ENCODE results near the gene SLC25A21.
"Not testable (repeated sequence)": the region's sequence is repeated elsewhere in the genome, so short reads cannot be mapped to it uniquely, and the experiment has no call there.

Gene SLC25A21

GRCh38 chr14:37172024-37172869, at the start of gene SLC25A21:
Gene SLC25A21 (minus strand): TSS chr14:37172606.
- no peak for DNase-seq (ENCODE audit: low read depth)

GRCh38 chr14:37221073-37221472, 48.7 kb upstream of the SLC25A21 start:
- no peak for DNase-seq (ENCODE audit: low read depth)

DNA sequence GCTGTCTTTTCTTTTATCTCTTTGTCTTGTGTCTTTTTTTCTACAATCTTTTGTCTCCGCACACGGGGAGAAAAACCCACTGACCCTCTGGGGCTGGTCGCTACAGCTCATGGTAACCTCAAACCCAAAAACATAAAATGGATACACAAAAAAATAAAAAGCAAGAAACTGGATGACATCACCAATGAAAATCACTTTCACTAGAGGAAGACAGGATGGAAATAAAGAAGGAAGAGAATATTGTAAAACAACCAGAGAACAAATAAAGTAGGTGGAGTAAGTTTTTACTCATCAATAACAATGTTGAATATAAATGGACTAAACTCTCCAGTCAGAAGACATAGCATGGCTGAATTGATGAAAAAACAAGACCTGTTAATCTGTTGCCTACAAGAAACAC, 42.9 kb upstream of the SLC25A21 start:
- DNase-seq (ENCODE audit: low read depth), result no peak

- no peak for DNase-seq (ENCODE audit: low read depth)
Observed at GRCh38 chr14:37213016-37213415, 40.6 kb upstream of the SLC25A21 start.

GRCh38 chr14:37210448-37210847, 38.0 kb upstream of the SLC25A21 start:
- DNase-seq (ENCODE audit: low read depth), result no peak

DNA sequence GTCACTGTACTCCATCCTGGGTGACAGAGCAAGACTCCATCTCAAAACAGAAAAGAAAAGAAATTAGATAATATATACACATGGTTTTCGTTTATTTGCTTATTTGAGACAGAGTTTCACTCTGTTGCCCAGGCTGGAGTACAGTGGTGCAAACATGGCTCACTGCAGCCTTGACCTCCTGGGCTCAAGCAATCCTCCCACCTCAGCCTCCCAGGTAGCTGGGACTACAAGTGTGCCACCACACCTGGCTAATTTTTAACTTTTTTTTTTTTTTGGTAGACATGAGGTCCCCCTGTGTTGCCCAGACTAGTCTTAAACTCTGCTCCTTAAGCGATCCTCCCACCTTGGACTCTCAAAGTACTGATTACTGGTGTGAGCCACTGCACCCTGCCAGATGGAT, 37.2 kb upstream of the SLC25A21 start:
- DNase-seq (ENCODE audit: low read depth), result not testable (repeated sequence)

GRCh38 chr14:37205623-37206605, 33.5 kb upstream of the SLC25A21 start:
- DNase-seq (ENCODE audit: low read depth), result not testable (repeated sequence)

DNA sequence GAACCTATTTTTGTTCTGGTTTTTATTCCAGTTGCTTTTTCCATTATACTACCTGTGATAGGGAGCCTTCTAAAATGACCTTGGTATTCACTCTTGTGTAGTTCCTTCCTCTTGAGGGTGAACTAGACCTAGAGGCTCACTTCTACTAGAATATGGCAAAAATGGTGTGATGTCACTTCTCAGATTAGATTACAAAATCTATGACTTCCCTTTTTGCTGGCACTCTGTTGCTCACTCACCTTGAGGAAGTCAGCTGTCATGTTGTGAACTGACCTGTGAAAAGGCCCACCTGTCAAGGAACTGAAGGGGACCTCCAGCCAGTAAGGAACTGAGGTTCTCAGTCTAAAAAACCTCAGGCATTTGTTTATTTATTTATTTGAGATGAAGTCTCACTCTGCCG, 31.0 kb upstream of the SLC25A21 start:
- no peak for DNase-seq (ENCODE audit: low read depth)

- no peak for DNase-seq (ENCODE audit: low read depth)
Observed at GRCh38 chr14:37202812-37203211, 30.4 kb upstream of the SLC25A21 start.

- no peak for DNase-seq (ENCODE audit: low read depth)
Observed at GRCh38 chr14:37202265-37202664, 29.9 kb upstream of the SLC25A21 start.

- DNase-seq (ENCODE audit: low read depth), result no peak
Observed at GRCh38 chr14:37201724-37202123, 29.3 kb upstream of the SLC25A21 start.

DNA sequence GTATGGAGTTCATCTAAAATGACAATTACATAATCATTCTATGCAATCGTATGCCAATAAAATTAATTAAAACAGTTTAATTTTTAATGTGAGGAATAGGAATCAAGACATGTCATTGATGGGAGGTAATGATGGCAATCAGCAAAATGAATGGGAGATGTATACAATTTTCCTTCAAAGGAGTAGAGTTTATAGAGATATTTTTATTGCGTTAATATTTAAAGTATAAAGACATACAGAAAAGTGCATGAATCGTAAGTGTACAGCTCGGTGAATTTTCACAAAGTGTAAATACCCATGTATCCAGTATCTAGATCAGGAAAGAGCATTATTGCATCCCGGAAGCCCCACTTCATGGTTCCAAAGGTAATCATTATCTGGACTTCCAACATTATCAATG, 26.5 kb upstream of the SLC25A21 start:
- DNase-seq (ENCODE audit: low read depth), result no peak

- DNase-seq (ENCODE audit: low read depth), result no peak
Observed at GRCh38 chr14:37198273-37198598, 25.8 kb upstream of the SLC25A21 start.

- DNase-seq (ENCODE audit: low read depth), result no peak
Observed at GRCh38 chr14:37197421-37198272, 25.2 kb upstream of the SLC25A21 start, which contains the start of gene MIPOL1. Gene MIPOL1 (plus strand): TSS chr14:37197937. CDS start chr14:37247889, 49,952 bp downstream.

DNA sequence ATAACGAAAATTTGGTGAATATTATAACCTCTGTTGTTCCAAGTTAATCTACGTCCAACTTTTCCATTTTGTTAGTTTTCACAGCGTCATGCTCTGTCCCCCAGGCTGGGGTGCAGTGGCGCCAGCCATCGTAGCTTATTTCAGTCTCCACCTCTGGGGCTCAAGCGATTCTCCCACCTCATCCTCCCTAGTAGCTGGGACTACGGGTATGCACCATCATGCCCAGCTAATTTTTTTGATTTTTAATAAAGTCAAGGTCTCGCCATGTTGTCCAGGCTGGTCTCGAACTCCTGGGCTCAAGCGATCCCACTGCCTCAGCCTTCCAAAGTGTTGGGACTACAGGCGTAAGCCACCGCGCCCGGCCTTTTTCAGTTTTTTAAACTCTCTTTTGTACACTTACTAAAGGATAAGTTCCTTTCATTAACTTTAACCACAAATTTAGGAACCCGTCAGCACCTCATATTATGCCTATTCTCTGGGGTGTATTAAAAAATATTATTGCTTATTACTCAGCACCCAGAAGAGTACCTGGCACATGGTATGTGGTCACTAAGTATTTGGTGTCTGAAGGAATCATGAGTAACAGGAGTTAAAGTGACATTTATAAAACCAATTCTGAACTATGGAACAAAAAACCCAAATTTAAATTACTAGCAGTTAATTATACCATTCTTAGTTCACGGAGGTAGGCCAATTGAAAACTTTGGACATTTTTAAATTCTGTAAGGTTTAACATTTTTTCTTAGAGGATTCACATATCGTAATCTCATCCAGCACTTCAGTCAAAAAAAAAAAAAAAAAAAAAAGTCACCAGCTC, 24.4 kb upstream of the SLC25A21 start:
- DNase-seq (ENCODE audit: low read depth), result no peak

GRCh38 chr14:37195327-37195726, 22.9 kb upstream of the SLC25A21 start:
- DNase-seq (ENCODE audit: low read depth), result no peak

DNA sequence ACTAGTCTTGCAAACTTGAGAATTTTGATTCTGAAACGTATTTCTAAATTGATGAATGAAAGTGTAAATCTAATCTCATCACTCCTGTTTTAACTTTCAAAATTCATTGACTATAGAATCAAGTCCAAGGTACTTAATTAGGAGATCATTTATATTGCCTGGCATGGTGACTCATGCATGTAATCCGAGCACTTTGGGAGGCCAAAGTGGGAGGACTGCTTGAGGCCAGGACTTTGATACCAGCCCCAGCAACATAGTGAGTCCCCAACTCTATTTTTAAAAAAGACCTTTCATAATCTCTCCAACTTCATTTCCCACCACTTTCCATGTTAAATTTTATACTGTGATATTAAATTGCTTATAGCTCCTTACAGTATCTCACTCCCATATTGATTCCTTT, 22.3 kb upstream of the SLC25A21 start:
- DNase-seq (ENCODE audit: low read depth), result no peak

GRCh38 chr14:37189733-37190132, 17.3 kb upstream of the SLC25A21 start:
- DNase-seq (ENCODE audit: low read depth), result not testable (repeated sequence)

DNA sequence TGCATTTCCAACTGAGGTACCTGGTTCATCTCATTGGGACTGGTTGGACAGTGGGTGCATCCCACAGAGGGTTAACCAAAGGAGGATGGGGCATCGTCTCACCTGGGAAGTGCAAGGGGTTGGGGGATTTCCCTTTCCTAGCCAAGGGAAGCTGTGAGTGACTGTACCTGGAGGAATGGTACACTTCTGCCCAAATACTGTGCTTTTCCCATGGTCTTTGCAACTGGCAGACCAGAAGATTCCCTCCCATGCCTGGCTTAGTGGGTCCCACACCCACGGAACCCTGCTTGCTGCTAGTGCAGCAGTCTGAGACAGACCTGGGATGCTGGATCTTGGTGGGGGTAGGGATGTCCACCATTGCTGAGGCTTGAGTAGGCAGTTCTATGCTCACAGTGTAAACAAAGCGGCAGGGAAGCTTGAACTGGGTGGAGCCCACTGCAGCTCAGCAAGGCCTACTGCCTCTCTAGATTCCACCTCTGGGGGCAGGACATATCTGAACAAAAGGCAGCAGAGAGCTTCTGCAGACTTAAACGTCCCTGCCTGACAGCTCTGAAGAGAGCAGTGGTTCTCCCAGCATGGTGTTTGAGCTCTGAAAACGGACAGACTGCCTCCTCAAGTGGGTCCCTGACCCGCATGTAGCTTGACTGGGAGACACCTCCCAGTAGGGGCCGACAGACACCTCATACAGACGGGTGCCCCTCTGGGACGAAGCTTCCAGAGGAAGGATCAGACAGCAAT, 15.6 kb upstream of the SLC25A21 start:
- DNase-seq (ENCODE audit: low read depth), result not testable (repeated sequence)

GRCh38 chr14:37187294-37187693, 14.9 kb upstream of the SLC25A21 start:
- no peak for DNase-seq (ENCODE audit: low read depth)

Data from stimulated activated CD8-positive, alpha-beta memory T cell treated with anti-CD3 and anti-CD28 coated beads, Interleukin-15, amount 100 ng/mL, for 1 hour (primary cell).